DOHH2 (cell line): ENCODE results near the gene SOX11.
"Not testable (repeated sequence)": the region's sequence is repeated elsewhere in the genome, so short reads cannot be mapped to it uniquely, and the experiment has no call there.

Experiments
- H3F3A ChIP-seq: fragments of 200-600 bp; sonication (generic), shearing (Covaris generic); 2 replicates; pipeline ENCODE4 v1.6.0; 2016; ENCODE audit warnings: antibody characterized with exemption, mild to moderate bottlenecking; ENCODE audit not compliant: control insufficient read depth, insufficient read depth
- H3K27ac ChIP-seq: fragments of 200-600 bp; sonication (generic); 2 replicates; pipeline ENCODE4 v1.5.1; 2014; ENCODE audit warnings: low read depth, mild to moderate bottlenecking, low read length, moderate library complexity
- H3K27me3 ChIP-seq: fragments of 200-600 bp; sonication (generic); 2 replicates; pipeline ENCODE4 v1.6.1; 2014; ENCODE audit warnings: mild to moderate bottlenecking, low read length, mixed read lengths; ENCODE audit not compliant: control insufficient read depth
- H3K36me3 ChIP-seq: fragments of 200-600 bp; sonication (generic); 2 replicates; pipeline ENCODE4 v1.6.1; 2014; ENCODE audit warnings: mild to moderate bottlenecking, low read length, moderate library complexity, mixed read lengths; ENCODE audit not compliant: control insufficient read depth
- H3K4me1 ChIP-seq: fragments of 200-600 bp; sonication (generic); 2 replicates; pipeline ENCODE4 v1.6.1; 2014; ENCODE audit warnings: mild to moderate bottlenecking, low read length, mixed read lengths; ENCODE audit not compliant: control insufficient read depth
- H3K4me2 ChIP-seq: fragments of 200-600 bp; sonication (generic); 2 replicates; pipeline ENCODE4 v1.6.0; 2014; ENCODE audit warnings: mild to moderate bottlenecking, low read length, moderate library complexity
- H3K4me3 ChIP-seq: fragments of 200-600 bp; sonication (generic); 2 replicates; pipeline ENCODE4 v1.5.1; 2014; ENCODE audit warnings: mild to moderate bottlenecking, low read length, mixed read lengths
- H3K79me2 ChIP-seq: fragments of 200-600 bp; sonication (generic); 2 replicates; pipeline ENCODE4 v1.6.1; 2014; ENCODE audit warnings: mild to moderate bottlenecking, low read length, mixed read lengths; ENCODE audit not compliant: control insufficient read depth
- H3K9me2 ChIP-seq: fragments of 200-600 bp; sonication (generic); replicated peaks from 2 replicates; pipeline ENCODE4 v1.6.1; 2014; ENCODE audit warnings: mild to moderate bottlenecking, low read length, mixed read lengths; ENCODE audit not compliant: control insufficient read depth
- H3K9me3 ChIP-seq: fragments of 200-600 bp; sonication (generic); 2 replicates; pipeline ENCODE4 v1.6.1; 2014; ENCODE audit warnings: antibody characterized with exemption, low read length, mixed read lengths; ENCODE audit not compliant: control insufficient read depth, insufficient read depth
- H4K20me1 ChIP-seq: fragments of 200-600 bp; sonication (generic); 2 replicates; pipeline ENCODE4 v1.6.0; 2014; ENCODE audit warnings: low read depth, mild to moderate bottlenecking, antibody characterized with exemption, low read length, moderate library complexity; ENCODE audit not compliant: control insufficient read depth, insufficient read depth
- EZH2phosphoT487 ChIP-seq: fragments of 200-600 bp; sonication (generic); IDR thresholded peaks from 2 replicates; pipeline ENCODE4 v1.6.1; 2017; ENCODE audit warnings: borderline replicate concordance, mild to moderate bottlenecking, antibody characterized with exemption, low read length, moderate library complexity, mixed read lengths
- TF ChIP-seq, protein P1 (sequence below): fragments of 200-600 bp; sonication (generic); IDR thresholded peaks from one replicate; pipeline ENCODE4 v1.5.1; 2014; ENCODE audit warnings: antibody characterized with exemption, mild to moderate bottlenecking, low read depth, low read length; ENCODE audit not compliant: poor library complexity, severe bottlenecking

Gene SOX11

DNA sequence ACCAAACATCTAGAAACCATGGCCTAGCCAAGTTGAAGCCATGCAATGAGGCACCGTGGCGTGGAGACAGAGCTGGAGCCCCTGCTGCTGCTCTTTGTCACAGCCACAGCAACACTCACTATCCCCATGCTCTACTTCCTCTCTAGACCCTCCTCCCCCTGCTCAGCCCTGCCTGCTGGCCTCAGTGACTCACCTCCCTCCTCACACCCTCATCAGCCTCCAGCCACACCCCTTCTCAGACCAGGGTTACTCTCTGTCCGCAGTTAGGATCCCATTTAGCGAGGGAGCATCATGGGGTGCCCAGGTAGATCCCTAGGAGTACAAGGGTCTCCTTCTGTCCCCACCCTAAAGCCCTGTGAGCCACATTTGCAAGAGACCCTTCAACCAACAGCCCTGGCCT is 25.4 kb upstream of the SOX11 start:
- H3K79me2 ChIP-seq: no peaks in the 10 kb centered on the region
- H3F3A ChIP-seq: no peaks in the 10 kb centered on the region
- no peak overlapping the region for H3K4me3 ChIP-seq
- no peaks in the 10 kb centered on the region for H4K20me1 ChIP-seq
- H3K4me2 ChIP-seq: no peak overlapping the region
- no peaks in the 10 kb centered on the region for H3K9me3 ChIP-seq
- H3K27ac ChIP-seq: no peak overlapping the region
- H3K36me3 ChIP-seq: no peaks in the 10 kb centered on the region
- H3K27me3 ChIP-seq: no peaks in the 10 kb centered on the region
- no peaks in the 10 kb centered on the region for H3K9me2 ChIP-seq
- TF ChIP-seq EZH2phosphoT487: no peak
- TF ChIP-seq, protein P1, sequence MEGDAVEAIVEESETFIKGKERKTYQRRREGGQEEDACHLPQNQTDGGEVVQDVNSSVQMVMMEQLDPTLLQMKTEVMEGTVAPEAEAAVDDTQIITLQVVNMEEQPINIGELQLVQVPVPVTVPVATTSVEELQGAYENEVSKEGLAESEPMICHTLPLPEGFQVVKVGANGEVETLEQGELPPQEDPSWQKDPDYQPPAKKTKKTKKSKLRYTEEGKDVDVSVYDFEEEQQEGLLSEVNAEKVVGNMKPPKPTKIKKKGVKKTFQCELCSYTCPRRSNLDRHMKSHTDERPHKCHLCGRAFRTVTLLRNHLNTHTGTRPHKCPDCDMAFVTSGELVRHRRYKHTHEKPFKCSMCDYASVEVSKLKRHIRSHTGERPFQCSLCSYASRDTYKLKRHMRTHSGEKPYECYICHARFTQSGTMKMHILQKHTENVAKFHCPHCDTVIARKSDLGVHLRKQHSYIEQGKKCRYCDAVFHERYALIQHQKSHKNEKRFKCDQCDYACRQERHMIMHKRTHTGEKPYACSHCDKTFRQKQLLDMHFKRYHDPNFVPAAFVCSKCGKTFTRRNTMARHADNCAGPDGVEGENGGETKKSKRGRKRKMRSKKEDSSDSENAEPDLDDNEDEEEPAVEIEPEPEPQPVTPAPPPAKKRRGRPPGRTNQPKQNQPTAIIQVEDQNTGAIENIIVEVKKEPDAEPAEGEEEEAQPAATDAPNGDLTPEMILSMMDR: no peak
- H3K4me1 ChIP-seq: no peaks in the 10 kb centered on the region

GRCh38 chr2:5667655-5668054 is 24.5 kb upstream of the SOX11 start:
- H3K79me2 ChIP-seq, H3K27me3 ChIP-seq, H3F3A ChIP-seq, H3K4me2 ChIP-seq, H3K36me3 ChIP-seq, H3K4me3 ChIP-seq, H3K27ac ChIP-seq, H3K9me3 ChIP-seq, H3K4me1 ChIP-seq, H4K20me1 ChIP-seq, H3K9me2 ChIP-seq: not testable (repeated sequence)

- H4K20me1 ChIP-seq: no peaks in the 10 kb centered on the region
- H3K27ac ChIP-seq: no peak overlapping the region
- no peaks in the 10 kb centered on the region for H3K36me3 ChIP-seq
- H3K27me3 ChIP-seq: no peaks in the 10 kb centered on the region
- no peaks in the 10 kb centered on the region for H3F3A ChIP-seq
- TF ChIP-seq EZH2phosphoT487: no peak
- TF ChIP-seq, protein P1: no peak
- no peaks in the 10 kb centered on the region for H3K9me3 ChIP-seq
- H3K4me1 ChIP-seq: no peaks in the 10 kb centered on the region
- H3K79me2 ChIP-seq: no peaks in the 10 kb centered on the region
- no peaks in the 10 kb centered on the region for H3K9me2 ChIP-seq
- no peak overlapping the region for H3K4me2 ChIP-seq
- no peak overlapping the region for H3K4me3 ChIP-seq
Observed at GRCh38 chr2:5668682-5669250, 23.4 kb upstream of the SOX11 start.

DNA sequence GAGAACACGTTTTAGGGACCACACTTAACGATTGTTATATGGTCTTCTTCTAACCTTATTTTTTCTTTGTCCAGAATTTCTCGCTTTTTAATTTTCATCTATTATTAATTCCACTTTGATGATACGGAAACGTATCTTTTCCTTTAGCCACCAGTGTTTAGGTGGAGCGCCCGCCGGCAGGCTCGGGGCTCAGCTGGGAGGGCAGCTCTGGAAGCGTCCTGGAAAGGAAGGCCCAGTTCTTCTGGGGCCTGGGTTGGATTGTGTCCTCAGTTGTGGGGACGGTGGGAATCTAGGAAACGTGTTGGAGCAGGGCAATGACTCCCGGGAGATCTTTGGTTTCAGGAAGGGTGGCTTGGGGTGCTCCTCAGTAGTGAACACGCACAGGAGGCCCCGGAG is 19.4 kb upstream of the SOX11 start:
- Histone ChIP-seq H3K4me1 (no peaks in the 10 kb centered on the region), H3K9me3 (no peaks in the 10 kb centered on the region), H3K4me2 (no peak overlapping the region), H3K4me3 (no peak overlapping the region), H3K79me2 (no peaks in the 10 kb centered on the region), H3K27me3 (no peaks in the 10 kb centered on the region), H4K20me1 (no peaks in the 10 kb centered on the region), H3K27ac (no peak overlapping the region), H3K36me3 (no peaks in the 10 kb centered on the region), H3K9me2 (no peaks in the 10 kb centered on the region), H3F3A (no peaks in the 10 kb centered on the region)
- no peak for TF ChIP-seq EZH2phosphoT487
- TF ChIP-seq, protein P1: no peak
